NCI-H1694 treated with DMSO at 0.1 percent for 48 hours (cell line): Measurements from ENCODE around the gene PLSCR3.

Experiments
- DNase-seq: peaks from one replicate; lab custom pipeline; 2025; lab: John Stamatoyannopoulos, UW

Gene PLSCR3

GRCh38 chr17:7426203-7426863, 32.0 kb upstream of the PLSCR3 start:
- DNase-seq = no peak

DNA sequence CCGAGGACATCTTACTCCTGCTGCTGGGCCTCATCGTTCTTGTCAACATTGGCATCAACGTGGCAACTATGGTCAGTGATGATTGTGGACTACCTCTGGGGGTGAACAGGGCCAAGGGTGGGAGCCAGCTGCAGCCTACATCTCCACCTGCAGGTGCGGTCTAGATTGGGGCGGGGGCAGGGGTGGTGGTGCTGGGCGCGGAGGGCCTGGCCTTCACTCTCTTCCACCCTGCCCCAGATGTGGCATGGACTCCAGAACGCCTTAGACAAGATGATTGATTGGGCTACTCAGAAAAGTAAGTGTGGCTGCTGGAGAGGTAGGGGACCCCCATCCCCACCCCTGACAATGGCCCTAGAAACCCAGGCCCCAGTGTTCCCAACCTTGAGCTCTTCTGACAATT, 31.4 kb upstream of the PLSCR3 start:
- no peak for DNase-seq

- no peak for DNase-seq
These were observed 31.0 kb upstream of the PLSCR3 start, which contains the start of gene SPEM2 for GRCh38 chr17:7425316-7425715. SPEM2 (plus strand) TSS chr17:7425616; CDS start chr17:7425689, 73 bp downstream.

- no peak for DNase-seq
These were observed 29.4 kb upstream of the PLSCR3 start for GRCh38 chr17:7423679-7424078.

DNA sequence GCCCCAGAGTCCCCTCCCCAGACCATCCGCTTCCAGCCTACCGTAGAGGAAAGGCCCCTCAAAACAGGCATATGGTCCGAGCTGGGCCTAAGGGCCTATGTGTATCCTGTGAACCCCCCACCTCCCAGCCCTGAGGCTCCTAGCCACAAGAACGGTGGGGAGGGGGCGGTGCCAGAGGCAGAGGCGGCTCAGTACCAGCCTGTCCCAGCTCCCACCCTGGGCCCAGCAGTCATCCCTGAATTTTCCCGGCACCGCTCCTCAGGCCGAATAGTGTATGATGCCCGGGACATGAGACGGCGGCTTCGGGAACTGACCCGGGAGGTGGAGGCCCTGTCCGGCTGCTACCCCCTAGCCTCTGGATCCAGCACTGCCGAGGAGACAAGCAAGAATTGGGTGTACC, 26.9 kb upstream of the PLSCR3 start:
- DNase-seq = no peak

GRCh38 chr17:7419819-7420610, 25.7 kb upstream of the PLSCR3 start, which contains the start of gene SPEM1:
SPEM1 (plus strand) TSS chr17:7420324; CDS start chr17:7420385, 61 bp downstream.
- DNase-seq = no peak

DNA sequence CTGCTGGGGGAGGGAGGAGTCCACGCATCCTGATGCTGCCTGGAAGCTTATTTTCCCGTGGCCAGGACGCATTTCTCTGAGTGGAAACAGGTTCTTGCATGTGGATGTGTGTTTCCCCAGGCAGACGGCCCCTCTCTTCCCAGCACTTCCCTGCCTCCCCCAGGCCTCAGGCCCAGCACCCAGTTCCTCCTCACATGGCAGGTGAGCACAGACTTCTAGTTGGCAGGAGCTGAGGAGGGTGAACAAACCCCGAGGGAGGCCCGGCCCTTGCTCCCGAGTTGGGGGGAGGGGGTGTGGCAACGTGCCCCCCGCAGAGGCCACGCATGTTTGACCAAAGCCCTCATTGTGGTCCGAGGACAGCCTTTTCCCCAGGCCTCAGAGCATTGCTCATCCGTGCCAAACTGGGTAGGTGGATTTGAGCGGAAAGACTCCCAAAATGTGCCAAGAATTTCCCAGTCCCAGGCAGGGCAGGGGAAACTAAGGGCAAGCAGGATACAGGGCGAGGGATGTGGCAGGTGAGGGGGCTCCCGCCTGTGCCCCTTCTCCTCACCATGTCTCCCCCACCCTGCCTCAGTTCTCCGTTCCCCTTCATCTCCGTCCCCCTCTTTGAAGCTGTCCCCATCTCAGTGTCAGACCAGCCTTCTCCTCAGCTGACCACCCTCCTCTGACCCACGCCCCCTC, 24.3 kb upstream of the PLSCR3 start:
- no peak for DNase-seq

DNA sequence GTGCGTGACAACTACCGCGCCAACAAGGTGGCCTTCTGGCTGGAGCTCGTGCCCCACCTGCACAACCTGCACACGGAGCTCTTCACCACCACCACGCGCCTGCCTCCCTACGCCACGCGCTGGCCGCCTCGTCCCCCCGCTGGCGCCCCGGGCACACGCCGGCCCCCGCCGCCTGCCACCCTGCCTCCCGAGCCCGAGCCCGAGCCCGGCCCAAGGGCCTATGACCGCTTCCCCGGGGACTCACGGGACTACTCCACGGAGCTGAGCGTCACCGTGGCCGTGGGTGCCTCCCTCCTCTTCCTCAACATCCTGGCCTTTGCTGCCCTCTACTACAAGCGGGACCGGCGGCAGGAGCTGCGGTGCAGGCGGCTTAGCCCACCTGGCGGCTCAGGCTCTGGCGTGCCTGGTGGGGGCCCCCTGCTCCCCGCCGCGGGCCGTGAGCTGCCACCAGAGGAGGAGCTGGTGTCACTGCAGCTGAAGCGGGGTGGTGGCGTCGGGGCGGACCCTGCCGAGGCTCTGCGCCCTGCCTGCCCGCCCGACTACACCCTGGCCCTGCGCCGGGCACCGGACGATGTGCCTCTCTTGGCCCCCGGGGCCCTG, 22.8 kb upstream of the PLSCR3 start:
- no peak for DNase-seq

GRCh38 chr17:7416323-7416722, 22.0 kb upstream of the PLSCR3 start:
- no peak for DNase-seq

DNA sequence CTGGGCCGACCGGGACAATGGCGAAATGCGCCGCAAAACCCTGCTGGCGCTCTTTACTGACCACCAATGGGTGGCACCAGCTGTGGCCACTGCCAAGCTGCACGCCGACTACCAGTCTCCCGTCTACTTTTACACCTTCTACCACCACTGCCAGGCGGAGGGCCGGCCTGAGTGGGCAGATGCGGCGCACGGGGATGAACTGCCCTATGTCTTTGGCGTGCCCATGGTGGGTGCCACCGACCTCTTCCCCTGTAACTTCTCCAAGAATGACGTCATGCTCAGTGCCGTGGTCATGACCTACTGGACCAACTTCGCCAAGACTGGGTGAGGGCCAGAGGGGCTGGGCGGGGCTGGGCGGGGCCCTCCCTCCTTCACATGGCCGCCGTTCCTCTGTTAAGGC, 21.5 kb upstream of the PLSCR3 start:
- no peak for DNase-seq

- DNase-seq = no peak
These were observed 20.5 kb upstream of the PLSCR3 start for GRCh38 chr17:7414837-7415236.

GRCh38 chr17:7413346-7413985, 19.1 kb upstream of the PLSCR3 start:
- no peak for DNase-seq

DNA sequence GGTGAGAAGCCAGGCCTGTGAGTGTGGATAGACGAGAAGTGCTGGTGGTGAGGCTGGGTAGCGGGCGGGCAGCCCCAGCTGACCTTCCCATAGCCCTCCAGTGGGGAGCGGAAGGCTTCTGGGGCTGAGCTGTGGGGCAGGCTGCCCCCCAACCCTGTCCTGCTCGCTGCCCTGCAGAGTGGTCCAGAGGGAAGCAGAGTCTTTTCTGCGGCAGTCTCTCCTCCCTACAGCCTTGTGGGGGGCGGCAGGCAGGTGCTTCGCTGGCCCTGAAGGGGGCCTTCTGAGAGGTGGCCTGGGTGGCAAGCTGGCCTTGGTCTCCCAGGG, 17.1 kb upstream of the PLSCR3 start:
- DNase-seq = no peak

DNA sequence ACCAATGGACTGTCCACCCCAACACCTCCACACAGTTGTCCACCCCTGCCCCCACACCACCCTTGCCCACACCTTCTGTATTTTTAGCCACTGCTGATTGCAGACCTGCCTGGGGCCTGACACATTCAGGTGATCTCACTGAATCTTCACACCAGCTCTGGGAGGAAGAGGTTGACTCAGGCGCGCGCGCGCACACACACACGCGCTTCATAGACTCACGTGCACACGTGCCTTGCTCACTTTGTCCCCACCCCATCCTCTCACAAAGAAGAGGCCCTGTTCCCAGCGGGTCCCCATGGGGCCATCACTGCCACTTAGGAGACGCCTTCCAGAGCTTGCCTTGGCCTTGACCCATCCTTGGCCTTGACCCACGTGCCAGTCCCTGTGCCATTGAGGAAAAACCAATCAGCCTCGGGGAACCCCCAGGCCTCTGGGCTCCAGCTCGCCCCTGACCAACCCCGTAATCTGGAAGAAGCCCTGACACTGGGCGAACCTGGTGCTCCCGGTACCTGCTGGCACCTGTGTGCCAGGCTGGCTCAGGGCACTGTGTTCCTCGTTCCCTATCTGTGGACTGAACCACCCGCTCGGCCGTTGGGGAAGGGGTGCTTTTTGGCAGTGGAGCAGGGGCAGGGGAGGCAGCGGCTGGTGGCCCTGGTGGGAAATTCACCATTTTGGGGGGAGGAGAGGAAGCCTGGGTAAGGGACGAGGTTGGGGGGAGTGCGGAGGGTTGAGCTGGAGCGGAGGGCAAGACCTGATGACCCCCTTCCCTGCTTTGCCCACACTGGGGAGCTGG, 16.5 kb upstream of the PLSCR3 start:
- no peak for DNase-seq

- DNase-seq = no peak
These were observed 15.4 kb upstream of the PLSCR3 start for GRCh38 chr17:7409716-7410115.

DNA sequence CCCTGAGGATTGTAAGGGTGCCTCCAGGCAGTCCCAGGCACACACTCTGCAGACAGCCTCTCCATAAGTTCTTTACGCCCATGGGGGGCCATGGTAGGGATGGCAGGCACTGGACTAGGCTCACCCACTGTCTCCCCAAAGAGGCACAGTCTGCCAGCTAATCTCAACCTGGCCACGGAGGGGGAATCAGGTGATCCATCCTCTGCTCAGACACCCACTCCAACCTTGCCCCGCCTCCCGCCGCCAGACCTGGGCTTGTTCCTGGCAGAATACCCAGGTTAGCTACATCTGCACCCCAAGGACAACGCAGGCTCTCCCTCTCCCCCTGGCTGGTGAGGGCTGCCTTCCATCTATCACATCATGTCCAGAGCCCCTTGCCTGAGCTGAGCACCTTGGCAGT, 14.5 kb upstream of the PLSCR3 start:
- DNase-seq = no peak

- no peak for DNase-seq
These were observed 14.0 kb upstream of the PLSCR3 start for GRCh38 chr17:7408252-7408727.

GRCh38 chr17:7407485-7408251, 13.3 kb upstream of the PLSCR3 start, which contains the start of gene NLGN2:
NLGN2 (plus strand) TSS chr17:7407845; CDS start chr17:7408256, 411 bp downstream.
- no peak for DNase-seq

- no peak for DNase-seq
These were observed 12.8 kb upstream of the PLSCR3 start for GRCh38 chr17:7407082-7407481.

DNA sequence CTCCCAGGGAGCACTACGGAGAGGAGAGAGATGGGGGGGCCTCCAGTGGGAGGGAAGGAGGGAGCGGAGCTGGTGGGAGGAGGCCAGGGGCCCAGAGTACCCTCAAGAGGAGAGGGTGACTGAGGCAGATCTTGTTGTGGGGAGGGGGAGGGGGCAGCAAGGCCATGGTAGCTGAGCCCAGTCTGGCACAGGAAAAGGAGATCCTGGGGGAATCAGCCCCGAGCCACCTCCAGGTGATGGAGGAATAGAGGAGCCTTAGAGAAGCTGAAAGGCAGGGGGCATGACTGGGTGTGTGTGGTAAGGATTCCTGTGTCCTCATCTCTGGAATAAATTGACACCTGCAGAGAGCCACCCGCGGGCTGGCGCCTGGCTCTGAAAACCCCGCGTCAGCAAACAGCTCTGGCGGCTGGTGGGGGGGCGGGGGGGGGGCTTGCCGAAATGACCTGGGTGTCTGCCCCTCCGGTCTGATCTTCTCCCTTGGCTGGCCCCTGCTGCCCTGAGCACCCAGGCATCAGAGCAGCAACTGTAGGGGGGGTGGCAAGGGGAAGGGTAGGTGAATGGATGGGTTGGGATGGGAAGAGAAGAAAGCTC, 12.0 kb upstream of the PLSCR3 start:
- no peak for DNase-seq
